ENCODE measurements around the gene ESR2. TPM values are rescaled to one million over a fixed set of nuclear protein-coding genes. Genes with fewer than 3 reads are reported as not detected.

Gene ESR2
- polyA plus RNA-seq, 1 of the 3 experiments (the other 2 are of a cell fraction), result 0.03 TPM

DNA sequence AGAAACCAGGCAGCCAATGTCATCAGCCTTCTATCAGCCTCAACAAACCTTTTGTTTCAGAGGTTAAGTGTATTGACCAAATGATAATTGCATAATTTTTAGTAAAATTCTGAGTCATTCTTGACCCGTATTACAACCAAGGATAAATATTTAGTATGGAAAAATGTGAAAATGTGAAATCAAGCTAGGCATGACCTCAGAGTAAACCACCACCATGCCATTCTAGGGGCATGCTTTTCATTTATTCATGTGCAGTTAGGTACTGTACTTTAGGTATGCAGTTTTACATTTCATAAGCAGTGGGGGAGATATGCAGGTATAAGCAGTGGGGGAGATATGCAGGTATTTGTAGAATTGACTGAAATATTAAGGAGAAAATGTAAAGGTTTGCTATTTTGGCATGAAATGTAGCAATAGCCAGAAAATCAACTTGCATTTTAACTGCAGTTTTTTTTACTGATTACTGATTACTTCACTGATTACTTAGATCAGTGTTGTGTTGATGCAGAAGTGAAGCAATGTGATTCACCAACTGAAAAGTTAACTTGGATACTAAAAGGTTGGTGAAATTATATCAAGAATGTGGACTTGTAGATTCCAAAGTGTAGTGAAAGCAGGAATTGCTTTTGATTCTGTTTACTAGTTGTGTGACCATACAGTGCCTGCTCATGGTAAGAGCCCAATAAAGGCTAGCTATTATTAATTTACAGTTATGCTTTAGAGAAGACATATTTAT lies 184.2 kb downstream of the ESR2 start (continued):
- TF ChIP-seq, protein P1, sequence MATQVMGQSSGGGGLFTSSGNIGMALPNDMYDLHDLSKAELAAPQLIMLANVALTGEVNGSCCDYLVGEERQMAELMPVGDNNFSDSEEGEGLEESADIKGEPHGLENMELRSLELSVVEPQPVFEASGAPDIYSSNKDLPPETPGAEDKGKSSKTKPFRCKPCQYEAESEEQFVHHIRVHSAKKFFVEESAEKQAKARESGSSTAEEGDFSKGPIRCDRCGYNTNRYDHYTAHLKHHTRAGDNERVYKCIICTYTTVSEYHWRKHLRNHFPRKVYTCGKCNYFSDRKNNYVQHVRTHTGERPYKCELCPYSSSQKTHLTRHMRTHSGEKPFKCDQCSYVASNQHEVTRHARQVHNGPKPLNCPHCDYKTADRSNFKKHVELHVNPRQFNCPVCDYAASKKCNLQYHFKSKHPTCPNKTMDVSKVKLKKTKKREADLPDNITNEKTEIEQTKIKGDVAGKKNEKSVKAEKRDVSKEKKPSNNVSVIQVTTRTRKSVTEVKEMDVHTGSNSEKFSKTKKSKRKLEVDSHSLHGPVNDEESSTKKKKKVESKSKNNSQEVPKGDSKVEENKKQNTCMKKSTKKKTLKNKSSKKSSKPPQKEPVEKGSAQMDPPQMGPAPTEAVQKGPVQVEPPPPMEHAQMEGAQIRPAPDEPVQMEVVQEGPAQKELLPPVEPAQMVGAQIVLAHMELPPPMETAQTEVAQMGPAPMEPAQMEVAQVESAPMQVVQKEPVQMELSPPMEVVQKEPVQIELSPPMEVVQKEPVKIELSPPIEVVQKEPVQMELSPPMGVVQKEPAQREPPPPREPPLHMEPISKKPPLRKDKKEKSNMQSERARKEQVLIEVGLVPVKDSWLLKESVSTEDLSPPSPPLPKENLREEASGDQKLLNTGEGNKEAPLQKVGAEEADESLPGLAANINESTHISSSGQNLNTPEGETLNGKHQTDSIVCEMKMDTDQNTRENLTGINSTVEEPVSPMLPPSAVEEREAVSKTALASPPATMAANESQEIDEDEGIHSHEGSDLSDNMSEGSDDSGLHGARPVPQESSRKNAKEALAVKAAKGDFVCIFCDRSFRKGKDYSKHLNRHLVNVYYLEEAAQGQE (IDR thresholded peaks at IDR 0.05; ENCODE audit: low read depth, low read length), result no peak
- no peak for TF ChIP-seq RAD21 (IDR thresholded peaks at IDR 0.05; ENCODE audit: low read length)
- TF ChIP-seq NFIC (IDR thresholded peaks at IDR 0.05; ENCODE audit: borderline replicate concordance), result no peak
- TF ChIP-seq MEF2A (IDR thresholded peaks at IDR 0.05; ENCODE audit: borderline replicate concordance, low read depth), result no peak
- no peak for TF ChIP-seq MAX (IDR thresholded peaks at IDR 0.05; ENCODE audit: low read depth)
- TF ChIP-seq TEAD4 (IDR thresholded peaks at IDR 0.05; ENCODE audit: borderline replicate concordance, insufficient read depth), result no peak
- TF ChIP-seq ELF1 (IDR thresholded peaks at IDR 0.05), result no peak

- Histone ChIP-seq H3K79me2 (ENCODE audit: insufficient read depth) (no peaks in the 10 kb centered on the region), H3K27me3 (ENCODE audit: insufficient read depth) (no peaks in the 10 kb centered on the region), H3K27ac (ENCODE audit: low read depth in 2 of 2, low read length in 1 of 2) (no peak overlapping the region), H2AFZ (ENCODE audit: low read depth) (no peak overlapping the region), H3K9me2 (no peaks in the 10 kb centered on the region), H3K4me1 (ENCODE audit: control insufficient read depth in 1 of 2, insufficient read depth in 2 of 2, low read depth in 1 of 2, low read length in 1 of 2) (no peaks in the 10 kb centered on the region), H3F3A (replicated peaks; ENCODE audit: insufficient read depth) (no peaks in the 10 kb centered on the region), H3K4me3 (ENCODE audit: low read depth in 2 of 2, low read length in 1 of 2) (no peak overlapping the region), H4K20me1 (ENCODE audit: insufficient read depth) (no peaks in the 10 kb centered on the region), H3K9me3 (no peaks in the 10 kb centered on the region), H3K9ac (no peak overlapping the region), H3K36me3 (replicated peaks in 1 of 2; ENCODE audit: control insufficient read depth in 1 of 2, insufficient read depth in 2 of 2, low read length in 1 of 2) (peaks cover 3% of the 10 kb centered on the region in 2 experiments), H3K4me2 (no peak overlapping the region)
- ChIA-PET CTCF (interaction anchor here (1.2 kb wide), 1 partner anchor 30 kb away, joined by 3 read pairs; no protein-coding TSS in a partner anchor), POLR2A (no interaction called here)
- TF ChIP-seq CHD2 (IDR thresholded peaks at IDR 0.05; ENCODE audit: low read length, partially characterized antibody), result no peak
- no peak for TF ChIP-seq SMC3 (IDR thresholded peaks at IDR 0.05; ENCODE audit: low read depth, low read length)
- no peak for DNase-seq
- WGBS (ENCODE audit: low lambda C conversion rate), result 100% methylated on average over 2 of the region's 2 CpGs
Measured at GRCh38 chr14:64107438-64107837, 186.7 kb downstream of the ESR2 start.

GRCh38 chr14:64098120-64098519 lies 196.1 kb downstream of the ESR2 start:
- no peak overlapping the region for H3K4me2 ChIP-seq
- no peaks in the 10 kb centered on the region for H3K9me2 ChIP-seq
- H4K20me1 ChIP-seq (ENCODE audit: insufficient read depth), result no peaks in the 10 kb centered on the region
- ChIA-PET POLR2A (interaction anchor here (0.6 kb wide), 1 partner anchor 14 kb away, joined by 3 read pairs; no protein-coding TSS in a partner anchor), CTCF (interaction anchor here (0.6 kb wide), 1 partner anchor 323 kb away, joined by 3 read pairs; no protein-coding TSS in a partner anchor)
- no peaks in the 10 kb centered on the region for H3K4me1 ChIP-seq (ENCODE audit: control insufficient read depth in 1 of 2, insufficient read depth in 2 of 2, low read depth in 1 of 2, low read length in 1 of 2)
- no peaks in the 10 kb centered on the region for H3K9me3 ChIP-seq
- H3K36me3 ChIP-seq (replicated peaks in 1 of 2; ENCODE audit: control insufficient read depth in 1 of 2, insufficient read depth in 2 of 2, low read length in 1 of 2), result peaks cover 0 to 6% of the 10 kb centered on the region in 2 experiments
- H3K27ac ChIP-seq (ENCODE audit: low read depth in 2 of 2, low read length in 1 of 2), result no peak overlapping the region
- H3K27me3 ChIP-seq (ENCODE audit: insufficient read depth), result no peaks in the 10 kb centered on the region
- H2AFZ ChIP-seq (ENCODE audit: low read depth), result no peak overlapping the region
- H3K9ac ChIP-seq, result no peak overlapping the region
- no peak overlapping the region for H3K4me3 ChIP-seq (ENCODE audit: low read depth in 2 of 2, low read length in 1 of 2)
- WGBS (ENCODE audit: low lambda C conversion rate), result 73% methylated on average over 4 of the region's 4 CpGs
- no peaks in the 10 kb centered on the region for H3F3A ChIP-seq (replicated peaks; ENCODE audit: insufficient read depth)
- H3K79me2 ChIP-seq (ENCODE audit: insufficient read depth), result no peaks in the 10 kb centered on the region
- no peak for DNase-seq
- TF ChIP-seq CHD2 (IDR thresholded peaks at IDR 0.05; ENCODE audit: low read length, partially characterized antibody) (no peak), EZH2phosphoT487 (IDR thresholded peaks at IDR 0.05; ENCODE audit: borderline replicate concordance, low read depth) (no peak), RFX5 (IDR thresholded peaks at IDR 0.05; ENCODE audit: low read length) (no peak), MXI1 (IDR thresholded peaks at IDR 0.05; ENCODE audit: low read depth, low read length) (no peak), RCOR1 (IDR thresholded peaks at IDR 0.05; ENCODE audit: low read length) (no peak), YY1 (IDR thresholded peaks at IDR 0.05; ENCODE audit: low read depth) (no peak), NFIC (IDR thresholded peaks at IDR 0.05; ENCODE audit: borderline replicate concordance) (no peak), SMC3 (IDR thresholded peaks at IDR 0.05; ENCODE audit: low read depth, low read length) (no peak), PBX3 (IDR thresholded peaks at IDR 0.05) (no peak), FOXM1 (IDR thresholded peaks at IDR 0.05; ENCODE audit: low read depth) (no peak), EP300 (IDR thresholded peaks at IDR 0.05; ENCODE audit: borderline replicate concordance in 1 of 2, low read depth in 1 of 2, low read length in 1 of 2) (no peak), ELF1 (IDR thresholded peaks at IDR 0.05) (no peak), MAX (IDR thresholded peaks at IDR 0.05; ENCODE audit: low read depth) (no peak)
- TF ChIP-seq, protein P2, sequence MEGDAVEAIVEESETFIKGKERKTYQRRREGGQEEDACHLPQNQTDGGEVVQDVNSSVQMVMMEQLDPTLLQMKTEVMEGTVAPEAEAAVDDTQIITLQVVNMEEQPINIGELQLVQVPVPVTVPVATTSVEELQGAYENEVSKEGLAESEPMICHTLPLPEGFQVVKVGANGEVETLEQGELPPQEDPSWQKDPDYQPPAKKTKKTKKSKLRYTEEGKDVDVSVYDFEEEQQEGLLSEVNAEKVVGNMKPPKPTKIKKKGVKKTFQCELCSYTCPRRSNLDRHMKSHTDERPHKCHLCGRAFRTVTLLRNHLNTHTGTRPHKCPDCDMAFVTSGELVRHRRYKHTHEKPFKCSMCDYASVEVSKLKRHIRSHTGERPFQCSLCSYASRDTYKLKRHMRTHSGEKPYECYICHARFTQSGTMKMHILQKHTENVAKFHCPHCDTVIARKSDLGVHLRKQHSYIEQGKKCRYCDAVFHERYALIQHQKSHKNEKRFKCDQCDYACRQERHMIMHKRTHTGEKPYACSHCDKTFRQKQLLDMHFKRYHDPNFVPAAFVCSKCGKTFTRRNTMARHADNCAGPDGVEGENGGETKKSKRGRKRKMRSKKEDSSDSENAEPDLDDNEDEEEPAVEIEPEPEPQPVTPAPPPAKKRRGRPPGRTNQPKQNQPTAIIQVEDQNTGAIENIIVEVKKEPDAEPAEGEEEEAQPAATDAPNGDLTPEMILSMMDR (IDR thresholded peaks at IDR 0.05), result no peak

Measured in SK-N-SH (cell line).